Esophagus squamous epithelium (tissue), 4 donors: ENCODE measurements around the gene LARP1B.

Experiments used
- POLR2A ChIP-seq, 4 donors: fragments of 450-650 bp; IDR thresholded peaks; one replicate each; pipeline ENCODE4 v1.6.1; 2017; ENCODE audit warnings: antibody characterized with exemption in 4 of 4, mild to moderate bottlenecking in 4 of 4, moderate library complexity in 3 of 4
- TF ChIP-seq, protein P1 (sequence below), 6 experiments: fragments of 450-650 bp in 4 of 6; fragments of 200-600 bp in 2 of 6; sonication (generic) in 2 of 6; IDR thresholded peaks; one replicate each; pipeline ENCODE4 v1.5.1; 2016 to 2019; ENCODE audit warnings: antibody characterized with exemption in 6 of 6, mild to moderate bottlenecking in 4 of 6, moderate library complexity in 4 of 6

DNA sequence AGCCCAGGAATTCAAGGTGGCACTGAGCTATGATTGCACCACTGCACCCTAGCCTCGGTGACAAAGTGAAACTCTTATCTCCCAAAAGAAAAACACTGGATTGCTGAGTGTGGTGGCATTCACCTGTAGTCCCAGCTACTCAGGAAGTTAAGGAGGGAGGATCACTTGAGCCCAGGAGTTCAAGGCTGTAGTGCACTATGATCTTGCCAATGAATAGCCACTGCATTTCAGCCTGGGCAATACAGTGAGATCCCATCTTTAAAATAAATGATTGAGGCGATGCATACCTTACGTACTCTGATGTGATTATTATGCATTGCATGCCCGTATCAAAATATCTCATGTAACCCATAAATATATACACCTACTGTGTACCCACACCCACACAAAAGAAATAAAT is 31.2 kb upstream of the LARP1B start:
- TF ChIP-seq, protein P1, sequence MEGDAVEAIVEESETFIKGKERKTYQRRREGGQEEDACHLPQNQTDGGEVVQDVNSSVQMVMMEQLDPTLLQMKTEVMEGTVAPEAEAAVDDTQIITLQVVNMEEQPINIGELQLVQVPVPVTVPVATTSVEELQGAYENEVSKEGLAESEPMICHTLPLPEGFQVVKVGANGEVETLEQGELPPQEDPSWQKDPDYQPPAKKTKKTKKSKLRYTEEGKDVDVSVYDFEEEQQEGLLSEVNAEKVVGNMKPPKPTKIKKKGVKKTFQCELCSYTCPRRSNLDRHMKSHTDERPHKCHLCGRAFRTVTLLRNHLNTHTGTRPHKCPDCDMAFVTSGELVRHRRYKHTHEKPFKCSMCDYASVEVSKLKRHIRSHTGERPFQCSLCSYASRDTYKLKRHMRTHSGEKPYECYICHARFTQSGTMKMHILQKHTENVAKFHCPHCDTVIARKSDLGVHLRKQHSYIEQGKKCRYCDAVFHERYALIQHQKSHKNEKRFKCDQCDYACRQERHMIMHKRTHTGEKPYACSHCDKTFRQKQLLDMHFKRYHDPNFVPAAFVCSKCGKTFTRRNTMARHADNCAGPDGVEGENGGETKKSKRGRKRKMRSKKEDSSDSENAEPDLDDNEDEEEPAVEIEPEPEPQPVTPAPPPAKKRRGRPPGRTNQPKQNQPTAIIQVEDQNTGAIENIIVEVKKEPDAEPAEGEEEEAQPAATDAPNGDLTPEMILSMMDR (IDR thresholded peaks at IDR 0.05): no peak
- no peak for TF ChIP-seq POLR2A (IDR thresholded peaks at IDR 0.05)
